Amygdala (tissue), 56 donors: ENCODE results near the gene USP10.
"Not testable (repeated sequence)": the region's sequence is repeated elsewhere in the genome, so short reads cannot be mapped to it uniquely, and the experiment has no call there.

Source experiments
- DNase-seq, 56 donors: peaks; one replicate each; lab custom pipeline; 2025; lab: John Stamatoyannopoulos, UW

The USP10 gene

GRCh38 chr16:84748247-84748646 is 48.4 kb downstream of the USP10 start:
- DNase-seq: not testable (repeated sequence)

- no peak for DNase-seq
These were observed 49.3 kb downstream of the USP10 start for GRCh38 chr16:84749072-84749471.

- DNase-seq: no peak
These were observed 50.0 kb downstream of the USP10 start for GRCh38 chr16:84749815-84750214.

GRCh38 chr16:84750575-84750974 is 50.8 kb downstream of the USP10 start:
- DNase-seq: no peak

- no peak for DNase-seq
These were observed 51.4 kb downstream of the USP10 start for GRCh38 chr16:84751241-84751640.

GRCh38 chr16:84751947-84752346 is 52.1 kb downstream of the USP10 start:
- no peak for DNase-seq

- DNase-seq: no peak
These were observed 52.8 kb downstream of the USP10 start for GRCh38 chr16:84752600-84752999.

GRCh38 chr16:84753412-84754326 is 53.9 kb downstream of the USP10 start:
- no peak for DNase-seq

- DNase-seq: peak in 32 of 56 donors; percentile 7 to 83 (median 37)
These were observed 54.6 kb downstream of the USP10 start for GRCh38 chr16:84754353-84754856.

- DNase-seq: no peak
These were observed 55.3 kb downstream of the USP10 start for GRCh38 chr16:84754956-84755672.

- DNase-seq: no peak
These were observed 57.0 kb downstream of the USP10 start for GRCh38 chr16:84756830-84757229.

- DNase-seq: no peak
These were observed 58.8 kb downstream of the USP10 start for GRCh38 chr16:84758627-84759026.

- no peak for DNase-seq
These were observed 59.3 kb downstream of the USP10 start for GRCh38 chr16:84759061-84759460.

GRCh38 chr16:84759906-84760305 is 60.1 kb downstream of the USP10 start:
- DNase-seq: no peak

- no peak for DNase-seq
These were observed 61.9 kb downstream of the USP10 start for GRCh38 chr16:84761448-84762368.

GRCh38 chr16:84763164-84763563 is 63.4 kb downstream of the USP10 start:
- no peak for DNase-seq

- DNase-seq: no peak
These were observed 63.8 kb downstream of the USP10 start for GRCh38 chr16:84763629-84764028.

GRCh38 chr16:84764970-84765369 is 65.2 kb downstream of the USP10 start:
- no peak for DNase-seq

- no peak for DNase-seq
These were observed 66.1 kb downstream of the USP10 start for GRCh38 chr16:84765616-84766580.
